ENCODE measurements around the gene CHN2. TPM values are rescaled to one million over a fixed set of nuclear protein-coding genes. Genes with fewer than 3 reads are reported as not detected.

Gene CHN2
- total RNA-seq, 1 experiment from 2014 or later, result 2.1 TPM

GRCh38 chr7:29274146-29275017 lies 79.8 kb downstream of the CHN2 start:
- Histone ChIP-seq H3K27ac (ENCODE audit: low read depth, low read length) (no peak overlapping the region), H3K27me3 (ENCODE audit: insufficient read depth, low read length) (0 out of 2 replicates have a peak, but pooled peaks cover 6% of the 10 kb centered on the region), H2AFZ (ENCODE audit: low read depth, low read length, poor library complexity, severe bottlenecking) (no peak overlapping the region), H3K79me2 (ENCODE audit: insufficient read depth, low read length) (no peaks in the 10 kb centered on the region), H3K36me3 (ENCODE audit: control insufficient read depth in 1 of 2, insufficient read depth in 2 of 2, low read length in 2 of 2) (no peaks in the 10 kb centered on the region), H3K4me1 (ENCODE audit: control insufficient read depth in 1 of 2, insufficient read depth in 2 of 2, low read length in 2 of 2) (no peaks in the 10 kb centered on the region), H4K20me1 (ENCODE audit: insufficient read depth) (no peaks in the 10 kb centered on the region), H3K9me2 (ENCODE audit: insufficient read depth) (no peaks in the 10 kb centered on the region), H3K9me3 (ENCODE audit: control insufficient read depth in 1 of 2, insufficient read depth in 1 of 2, low read depth in 1 of 2, low read length in 2 of 2) (no peaks in the 10 kb centered on the region), H3K4me3 (replicated peaks in 1 of 2; ENCODE audit: low read depth in 1 of 2, low read length in 2 of 2) (no peak overlapping the region), H3K4me2 (ENCODE audit: low read length) (no peak overlapping the region), H3K9ac (ENCODE audit: low read length) (no peak overlapping the region)
- DNase-seq (ENCODE audit: low read depth, low spot score) (no peak), ATAC-seq (no peak)
- TF ChIP-seq SIN3A (IDR thresholded peaks at IDR 0.05; ENCODE audit: low read depth) (no peak), MAX (IDR thresholded peaks at IDR 0.05) (no peak), JUND (IDR thresholded peaks at IDR 0.05) (no peak), ATF3 (IDR thresholded peaks at IDR 0.05) (no peak), YY1 (IDR thresholded peaks at IDR 0.05; ENCODE audit: extremely low read depth, insufficient replicate concordance, low read depth, low read length) (no peak), POLR2AphosphoS5 (IDR thresholded peaks at IDR 0.05; ENCODE audit: low read depth, low read length) (no peak), ZFX (IDR thresholded peaks at IDR 0.05) (no peak), EZH2 (IDR thresholded peaks at IDR 0.05) (no peak), ZBTB33 (IDR thresholded peaks at IDR 0.05; ENCODE audit: extremely low read depth, insufficient replicate concordance, low read length) (no peak), CTCF (IDR thresholded peaks at IDR 0.05 in 2 of 3, conservative IDR thresholded peaks at IDR 0.05 in 1 of 3; ENCODE audit: borderline replicate concordance in 1 of 3, insufficient read depth in 1 of 3, low read depth in 2 of 3, low read length in 2 of 3) (no peak), TCF7L2 (IDR thresholded peaks at IDR 0.05; ENCODE audit: borderline replicate concordance, extremely low read depth, insufficient read depth, insufficient read length) (no peak), ZNF274 (IDR thresholded peaks at IDR 0.05; ENCODE audit: low read depth, low read length) (no peak), SP1 (IDR thresholded peaks at IDR 0.05; ENCODE audit: low read depth) (no peak), REST (IDR thresholded peaks at IDR 0.05; ENCODE audit: low read depth) (no peak), EGR1 (IDR thresholded peaks at IDR 0.05; ENCODE audit: low read depth) (no peak)
- intact Hi-C loops (cut with micrococcal nuclease), result no loop called here
- POLR2A ChIA-PET, result no interaction called here
- no TSS peak for BruUV-seq (replicated peaks)
- RAD21 ChIA-PET (ENCODE audit: low non-redundant PET in 1 of 2, low total read pairs in 2 of 2, uncharacterized antibody in 2 of 2, unreplicated experiment in 2 of 2), result no interaction called here
- CTCF ChIA-PET, result no interaction called here

Measured in HCT116 (cell line).